H1 (cell line): Measurements from ENCODE around the gene LONRF2. TPM values are rescaled to one million over a fixed set of nuclear protein-coding genes. Genes with fewer than 3 reads are reported as not detected.

Experiments used
- CTCF ChIA-PET: fragments of 300-600 bp; sonication (Branson Sonifier 250); formaldehyde crosslinking; loops from one replicate; lab custom pipeline; 2021; ENCODE audit not compliant: partially characterized antibody; lab: Charles Lee
- POLR2A ChIA-PET: fragments of 300-600 bp; sonication (Branson Sonifier 250); formaldehyde crosslinking; loops from one replicate; lab custom pipeline; 2021; ENCODE audit warnings: inconsistent platforms; ENCODE audit not compliant: partially characterized antibody; lab: Charles Lee
- DNase-seq, 2 experiments: peaks; one replicate each; pipeline versions ENCODE4 v3.0.0 to v3.0.0-alpha.2; 2010 to 2022; ENCODE audit warnings: low spot score in 2 of 2, low read depth in 1 of 2, mixed read lengths in 1 of 2
- FAIRE-seq: peaks from 2 replicates; lab custom pipeline; 2011; peaks lifted over from hg19 to GRCh38; lab: Jason Lieb, UNC
- H2AFZ ChIP-seq: 2 replicates; pipeline ENCODE4 v1.8.1; 2012; ENCODE audit warnings: low read length, inconsistent platforms
- H2AK5ac ChIP-seq: 2 replicates; pipeline ENCODE4 v1.6.1; 2013; ENCODE audit warnings: low read depth, low read length
- H2BK120ac ChIP-seq: replicated peaks from 2 replicates; pipeline ENCODE3; 2013; ENCODE audit warnings: low read depth, low read length, inconsistent platforms
- H2BK12ac ChIP-seq: 2 replicates; pipeline ENCODE4 v1.6.1; 2013; ENCODE audit warnings: low read depth, low read length
- H2BK15ac ChIP-seq: 2 replicates; pipeline ENCODE4 v1.6.1; 2013; ENCODE audit warnings: low read length
- H2BK20ac ChIP-seq: 2 replicates; pipeline ENCODE4 v1.6.1; 2013; ENCODE audit warnings: low read length
- H2BK5ac ChIP-seq: 2 replicates; pipeline ENCODE4 v1.6.1; 2013; ENCODE audit warnings: low read depth, low read length
- H3K14ac ChIP-seq: 2 replicates; pipeline ENCODE4 v1.6.1; 2013; ENCODE audit warnings: inconsistent platforms; ENCODE audit not compliant: insufficient read length
- H3K18ac ChIP-seq: 2 replicates; pipeline ENCODE4 v1.6.1; 2013; ENCODE audit warnings: low read length; ENCODE audit errors: extremely low read depth
- H3K23ac ChIP-seq: 2 replicates; pipeline ENCODE4 v1.6.1; 2013; ENCODE audit warnings: inconsistent platforms; ENCODE audit not compliant: insufficient read length
- H3K23me2 ChIP-seq: 2 replicates; pipeline ENCODE4 v1.6.1; 2013; ENCODE audit warnings: low read depth, low read length
- H3K27ac ChIP-seq: 2 replicates; pipeline ENCODE4 v1.6.1; 2011; ENCODE audit warnings: low read depth, low read length, inconsistent platforms
- H3K27me3 ChIP-seq, 4 experiments: replicated peaks in 1 of 4; 1 replicate in 1 of 4; 2 replicates in 3 of 4; pipeline versions ENCODE4 v1.6.1 to v1.8.1; 2011 to 2013; ENCODE audit warnings: low read length in 3 of 4, mild to moderate bottlenecking in 3 of 4, inconsistent platforms in 2 of 4, mixed read lengths in 2 of 4, moderate library complexity in 1 of 4; ENCODE audit not compliant: control insufficient read depth in 3 of 4, insufficient read depth in 3 of 4; ENCODE audit errors: extremely low read depth in 1 of 4
- H3K36me3 ChIP-seq, 4 experiments: 2 replicates each; pipeline versions ENCODE4 v1.6.1 to v1.8.1; 2011 to 2013; ENCODE audit warnings: mild to moderate bottlenecking in 4 of 4, low read length in 3 of 4, moderate library complexity in 2 of 4, control low read depth in 1 of 4, inconsistent platforms in 1 of 4; ENCODE audit not compliant: insufficient read depth in 4 of 4, control insufficient read depth in 2 of 4
- H3K4ac ChIP-seq: replicated peaks from 2 replicates; pipeline ENCODE3; 2013; ENCODE audit warnings: low read length, low read depth, mixed read lengths, inconsistent platforms; ENCODE audit not compliant: insufficient read length
- H3K4me1 ChIP-seq, 4 experiments: replicated peaks in 1 of 4; 1 replicate in 1 of 4; 2 replicates in 3 of 4; pipeline versions ENCODE4 v1.6.1 to v1.8.1; 2011 to 2013; ENCODE audit warnings: low read length in 3 of 4, inconsistent platforms in 2 of 4, mixed read lengths in 1 of 4; ENCODE audit not compliant: insufficient read depth in 4 of 4, control insufficient read depth in 3 of 4
- H3K4me2 ChIP-seq, 2 experiments: 2 replicates each; pipeline versions ENCODE4 v1.6.1 to v1.8.1; 2011 to 2013; ENCODE audit warnings: low read depth in 2 of 2, low read length in 2 of 2, control low read depth in 1 of 2, inconsistent platforms in 1 of 2, mild to moderate bottlenecking in 1 of 2; ENCODE audit not compliant: insufficient read depth in 1 of 2
- H3K4me3 ChIP-seq, 4 experiments: fragments of 200-600, 300-600 bp in 1 of 4; sonication (generic), shearing (Covaris generic), sonication (Bioruptor Twin) in 1 of 4; 2 replicates each; pipeline versions ENCODE4 v1.5.1 to v1.8.1; 2011 to 2016; ENCODE audit warnings: low read length in 4 of 4, low read depth in 3 of 4, control low read depth in 2 of 4, inconsistent platforms in 2 of 4, mild to moderate bottlenecking in 2 of 4, mixed read lengths in 1 of 4, moderate library complexity in 1 of 4; ENCODE audit not compliant: insufficient read depth in 2 of 4; ENCODE audit errors: extremely low read depth in 1 of 4
- H3K56ac ChIP-seq: replicated peaks from 2 replicates; pipeline ENCODE3; 2013; ENCODE audit warnings: low read depth, mild to moderate bottlenecking, mixed read lengths, low read length, inconsistent platforms; ENCODE audit not compliant: insufficient read length
- H3K79me1 ChIP-seq: 2 replicates; pipeline ENCODE4 v1.6.1; 2013; ENCODE audit warnings: low read depth, low read length, control low read depth
- H3K79me2 ChIP-seq, 2 experiments: 2 replicates each; pipeline versions ENCODE4 v1.6.1 to v1.8.1; 2012 to 2013; ENCODE audit warnings: low read length in 2 of 2, mild to moderate bottlenecking in 2 of 2, inconsistent platforms in 1 of 2; ENCODE audit not compliant: insufficient read depth in 2 of 2, control insufficient read depth in 1 of 2
- H3K9ac ChIP-seq, 4 experiments: replicated peaks in 1 of 4; 1 replicate in 1 of 4; 2 replicates in 3 of 4; pipeline versions ENCODE4 v1.6.1 to v1.8.1; 2011 to 2013; ENCODE audit warnings: low read depth in 3 of 4, low read length in 3 of 4, control low read depth in 2 of 4, mild to moderate bottlenecking in 2 of 4, moderate library complexity in 2 of 4, inconsistent platforms in 1 of 4; ENCODE audit errors: extremely low read depth in 1 of 4
- H3K9me3 ChIP-seq, 2 experiments: 2 replicates each; pipeline versions ENCODE4 v1.6.1 to v1.8.1; 2012 to 2013; ENCODE audit warnings: mild to moderate bottlenecking in 2 of 2, moderate library complexity in 2 of 2, control low read depth in 1 of 2, inconsistent platforms in 1 of 2, low read depth in 1 of 2, low read length in 1 of 2, mixed read lengths in 1 of 2; ENCODE audit not compliant: insufficient read depth in 2 of 2
- H4K20me1 ChIP-seq, 2 experiments: replicated peaks in 1 of 2; 2 replicates each; pipeline versions ENCODE3 to v1.8.1; 2011 to 2013; ENCODE audit warnings: inconsistent platforms in 2 of 2, low read length in 2 of 2, mild to moderate bottlenecking in 1 of 2; ENCODE audit not compliant: insufficient read depth in 2 of 2, control insufficient read depth in 1 of 2
- H4K5ac ChIP-seq: 2 replicates; pipeline ENCODE4 v1.6.1; 2013; ENCODE audit warnings: low read length, low read depth, mixed read lengths, inconsistent platforms; ENCODE audit not compliant: insufficient read length
- H4K8ac ChIP-seq: 2 replicates; pipeline ENCODE4 v1.8.0; 2013; ENCODE audit warnings: mild to moderate bottlenecking, moderate library complexity, low read length, inconsistent platforms; ENCODE audit not compliant: insufficient read depth; ENCODE audit errors: extremely low read depth
- H4K91ac ChIP-seq: replicated peaks from 2 replicates; pipeline ENCODE3; 2013; ENCODE audit warnings: low read length, mixed read lengths, inconsistent platforms; ENCODE audit not compliant: insufficient read length
- BACH1 ChIP-seq: IDR thresholded peaks from 2 replicates; pipeline ENCODE4 v1.6.1; 2012; ENCODE audit warnings: low read length, improper control_type of control experiment
- CHD1 ChIP-seq: IDR thresholded peaks from 2 replicates; pipeline ENCODE4 v1.6.1; 2012; ENCODE audit warnings: low read depth, low read length, improper control_type of control experiment
- CREB1 ChIP-seq: IDR thresholded peaks from 2 replicates; pipeline ENCODE4 v1.6.1; 2012; ENCODE audit warnings: inconsistent platforms
- FOSL1 ChIP-seq: IDR thresholded peaks from 2 replicates; pipeline ENCODE4 v1.6.1; 2011; ENCODE audit warnings: mild to moderate bottlenecking, low read depth, low read length, moderate library complexity; ENCODE audit not compliant: insufficient read depth
- JUND ChIP-seq: IDR thresholded peaks from 2 replicates; pipeline ENCODE4 v1.6.1; 2011; ENCODE audit warnings: mild to moderate bottlenecking, improper control_type of control experiment, low read length
- KDM4A ChIP-seq: IDR thresholded peaks from one replicate; pipeline ENCODE4 v1.7.1; 2012; ENCODE audit warnings: low read depth, mild to moderate bottlenecking, moderate library complexity, low read length, inconsistent platforms; ENCODE audit not compliant: severe bottlenecking
- POLR2A ChIP-seq, 2 experiments: IDR thresholded peaks; 1 replicate in 1 of 2; 2 replicates in 1 of 2; pipeline ENCODE4 v1.6.1; 2011; ENCODE audit warnings: low read depth in 2 of 2, low read length in 2 of 2, mild to moderate bottlenecking in 2 of 2; ENCODE audit errors: control extremely low read depth in 1 of 2
- RFX5 ChIP-seq: IDR thresholded peaks from 2 replicates; pipeline ENCODE4 v1.6.1; 2011; ENCODE audit warnings: low read depth, low read length, improper control_type of control experiment, borderline replicate concordance
- TAF7 ChIP-seq: optimal IDR thresholded peaks from 2 replicates; pipeline ENCODE3; 2011; ENCODE audit warnings: low read depth, mild to moderate bottlenecking, inconsistent platforms, low read length, moderate library complexity, borderline replicate concordance
- TCF12 ChIP-seq: IDR thresholded peaks from 2 replicates; pipeline ENCODE4 v1.6.1; 2011; ENCODE audit warnings: low read depth, mild to moderate bottlenecking, low read length
- TEAD4 ChIP-seq: IDR thresholded peaks from 2 replicates; pipeline ENCODE4 v1.6.1; 2012; ENCODE audit warnings: low read depth, low read length, inconsistent platforms, mixed read lengths
- USF2 ChIP-seq: IDR thresholded peaks from 2 replicates; pipeline ENCODE4 v1.6.1; 2011; ENCODE audit warnings: low read length, improper control_type of control experiment
- WGBS, 2 experiments: shearing (Covaris generic) in 1 of 2; methylation state at CpG; one replicate each; pipeline versions ENCODE4 v1.1.6 to v1.1.7; 2013 to 2015; ENCODE audit warnings: low lambda C conversion rate in 2 of 2, mixed read lengths in 2 of 2, inconsistent platforms in 1 of 2, low coverage in 1 of 2, missing lambda C conversion rate in 1 of 2; ENCODE audit not compliant: insufficient replicate concordance in 2 of 2, insufficient coverage in 1 of 2, insufficient read length in 1 of 2; ENCODE audit errors: extremely low coverage in 1 of 2, missing lambda C conversion rate in 1 of 2; 5-methylcytosine and 5-hydroxymethylcytosine counted together
- polyA plus RNA-seq, 7 experiments: library from polyadenylated mRNA; depleted of rRNA in 3 of 7; stranded (reverse) in 5 of 7; unstranded in 2 of 7; fragments of >200 nt in 5 of 7; fragments of 200-250 nt in 2 of 7; gene quantifications; 1 replicate in 5 of 7; 2 replicates in 1 of 7; 4 replicates in 1 of 7; pipeline versions ENCODE4 v1.2.1 to v1.2.3, GENCODE V29; 2011 to 2013; ENCODE audit warnings: missing spikeins in 2 of 7, mixed read lengths in 2 of 7
- total RNA-seq: library from RNA; stranded (reverse); fragmentation: NEBNext Ultra II Directional; extraction: Animal tissue kit (Norgen Biotek cat#: 25700); gene quantifications from 2 replicates; pipeline ENCODE4 v1.2.1, GENCODE V29; 2021

The LONRF2 gene
- total and polyA plus RNA-seq, 2 of the 8 experiments (the other 6 are each of a cell fraction or from before 2014, with no cell fraction given) = 0.24 to 0.74 TPM

GRCh38 chr2:100339823-100340222 is 17.5 kb upstream of the LONRF2 start:
- H4K20me1 ChIP-seq = no peaks in the 10 kb centered on the region
- H3K4me1 ChIP-seq = no peaks in the 10 kb centered on the region; a peak in 1 of 7 replicates
- no peaks in the 10 kb centered on the region; a peak in 1 of 8 replicates for H3K36me3 ChIP-seq
- FAIRE-seq = no peak
- H3K4me3 ChIP-seq = no peak overlapping the region
- H3K9ac ChIP-seq = no peak overlapping the region
- no peaks in the 10 kb centered on the region for H3K79me1 ChIP-seq
- WGBS, 2 experiments = 98% methylated on average over 5 of the region's 5 CpGs; no CpG with 5 or more reads in 1 of the 2 experiments
- H2BK120ac ChIP-seq = no peak overlapping the region
- no peak overlapping the region for H3K14ac ChIP-seq
- no peaks in the 10 kb centered on the region for H3K79me2 ChIP-seq
- no peak overlapping the region for H3K27ac ChIP-seq
- no peak overlapping the region for H4K8ac ChIP-seq
- H2AK5ac ChIP-seq = no peak overlapping the region
- H3K9me3 ChIP-seq = peaks cover 0 to 10% of the 10 kb centered on the region in 2 experiments; a peak in 2 of 4 replicates
- H2BK5ac ChIP-seq = no peak overlapping the region
- no peak overlapping the region for H2BK12ac ChIP-seq
- H3K4ac ChIP-seq = no peak overlapping the region
- POLR2A ChIA-PET = no interaction called here
- H2AFZ ChIP-seq = 0 out of 2 replicates have a peak overlapping the region, but pooled peaks have one; percentile 33
- H4K91ac ChIP-seq = no peak overlapping the region
- H3K18ac ChIP-seq = no peak overlapping the region
- no peak overlapping the region for H2BK15ac ChIP-seq
- H3K4me2 ChIP-seq = no peak overlapping the region
- H3K56ac ChIP-seq = no peak overlapping the region
- no peak overlapping the region for H4K5ac ChIP-seq
- no peaks in the 10 kb centered on the region for H3K27me3 ChIP-seq
- no peak overlapping the region for H2BK20ac ChIP-seq
- DNase-seq = no peak
- CTCF ChIA-PET = interaction anchor here (0.8 to 1.2 kb wide), 2 partner anchors 49 to 77 kb away, joined by 3 to 5 read pairs; no protein-coding TSS in a partner anchor
- H3K23ac ChIP-seq = no peak overlapping the region
- H3K23me2 ChIP-seq = no peaks in the 10 kb centered on the region
- no peak for TF ChIP-seq TEAD4
- no peak for TF ChIP-seq TAF7
- TF ChIP-seq POLR2A (IDR thresholded peaks at IDR 0.05; ENCODE audit: control extremely low read depth in 1 of 2, low read depth in 2 of 2, low read length in 2 of 2) = no peak
- TF ChIP-seq CHD1 = no peak
- TF ChIP-seq FOSL1 = no peak
- no peak for TF ChIP-seq TCF12
- no peak for TF ChIP-seq KDM4A
- no peak for TF ChIP-seq JUND
- TF ChIP-seq BACH1 = no peak
- no peak for TF ChIP-seq CREB1
- TF ChIP-seq RFX5 = no peak
- TF ChIP-seq USF2 = no peak
